HAP-1 (cell line): ENCODE measurements around the gene CACNA1D.
"Not testable (repeated sequence)": the region's sequence is repeated elsewhere in the genome, so short reads cannot be mapped to it uniquely, and the experiment has no call there.

Source experiments
- DNase-seq, 2 experiments: peaks; one replicate each; pipeline ENCODE4 v3.0.0-alpha.2; 2016 to 2020; ENCODE audit warnings: low spot score in 2 of 2
- H3K27me3 ChIP-seq: fragments of 250-450 bp; sonication (Bioruptor Pico); 2 replicates; pipeline ENCODE4 v1.5.1; 2020; ENCODE audit warnings: low read depth, mild to moderate bottlenecking, moderate library complexity
- H3K36me3 ChIP-seq: fragments of 250-450 bp; sonication (Bioruptor Pico); replicated peaks from 2 replicates; pipeline ENCODE4 v1.5.1; 2020; ENCODE audit warnings: mild to moderate bottlenecking
- H3K4me1 ChIP-seq: fragments of 250-450 bp; sonication (Bioruptor Pico); 2 replicates; pipeline ENCODE4 v1.5.1; 2020; ENCODE audit warnings: mild to moderate bottlenecking
- H3K4me3 ChIP-seq: fragments of 250-450 bp; sonication (Bioruptor Pico); 2 replicates; pipeline ENCODE4 v1.5.1; 2020; ENCODE audit warnings: mild to moderate bottlenecking, moderate library complexity
- H3K9me3 ChIP-seq: fragments of 250-450 bp; sonication (Bioruptor Pico); 2 replicates; pipeline ENCODE4 v1.5.1; 2020; ENCODE audit warnings: mild to moderate bottlenecking, moderate library complexity
- in situ Hi-C: fragments of 300-500 bp; cut with MboI; formaldehyde crosslinking; loops from 3 replicates; pipeline ENCODE4 v1.14.3; 2020; ENCODE audit warnings: low sequenced_read_pairs, inconsistent platforms, mixed read lengths

Gene CACNA1D

DNA sequence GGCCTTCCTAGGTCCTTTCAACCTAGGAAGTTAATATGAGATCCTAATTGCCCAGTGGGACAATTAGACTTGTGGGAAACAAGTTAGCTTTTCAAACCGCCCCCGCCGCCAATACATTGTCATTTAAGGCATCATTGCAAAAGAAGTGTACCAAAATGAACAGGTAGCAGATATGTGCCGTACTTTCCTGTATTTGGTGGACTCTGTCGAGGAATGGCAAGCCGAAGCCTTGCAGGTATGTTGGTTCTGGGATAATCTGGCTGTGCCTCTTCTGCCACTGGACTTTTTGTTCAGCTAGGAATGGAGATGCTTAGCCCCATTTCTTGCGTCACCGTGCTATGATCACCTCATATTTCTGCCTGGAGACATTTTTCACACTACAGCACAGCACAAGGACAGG lies 157.5 kb downstream of the CACNA1D start:
- in situ Hi-C loops: no loop called here
- Histone ChIP-seq H3K27me3 (no peaks in the 10 kb centered on the region), H3K4me3 (no peak overlapping the region), H3K36me3 (no peaks in the 10 kb centered on the region), H3K4me1 (no peaks in the 10 kb centered on the region), H3K9me3 (no peaks in the 10 kb centered on the region)
- DNase-seq: no peak

- in situ Hi-C loops: no loop called here
- DNase-seq: no peak
- Histone ChIP-seq H3K4me1 (no peaks in the 10 kb centered on the region), H3K4me3 (no peak overlapping the region), H3K27me3 (no peaks in the 10 kb centered on the region), H3K36me3 (no peaks in the 10 kb centered on the region), H3K9me3 (peaks cover 6% of the 10 kb centered on the region; the same call in 1 of the 2 replicates)
Measured at GRCh38 chr3:53657651-53658050, 163.2 kb downstream of the CACNA1D start.

GRCh38 chr3:53658613-53659193 lies 164.3 kb downstream of the CACNA1D start:
- Histone ChIP-seq H3K4me3 (no peak overlapping the region), H3K9me3 (peaks cover 6% of the 10 kb centered on the region; the same call in 1 of the 2 replicates), H3K4me1 (no peaks in the 10 kb centered on the region), H3K27me3 (no peaks in the 10 kb centered on the region), H3K36me3 (no peaks in the 10 kb centered on the region)
- no peak for DNase-seq
- in situ Hi-C loops: no loop called here

GRCh38 chr3:53659996-53660395 lies 165.6 kb downstream of the CACNA1D start:
- no peak for DNase-seq
- peaks cover 6% of the 10 kb centered on the region; the same call in 1 of the 2 replicates for H3K9me3 ChIP-seq
- no peaks in the 10 kb centered on the region for H3K4me1 ChIP-seq
- no peaks in the 10 kb centered on the region for H3K36me3 ChIP-seq
- in situ Hi-C loops: no loop called here
- no peaks in the 10 kb centered on the region for H3K27me3 ChIP-seq
- H3K4me3 ChIP-seq: no peak overlapping the region

DNA sequence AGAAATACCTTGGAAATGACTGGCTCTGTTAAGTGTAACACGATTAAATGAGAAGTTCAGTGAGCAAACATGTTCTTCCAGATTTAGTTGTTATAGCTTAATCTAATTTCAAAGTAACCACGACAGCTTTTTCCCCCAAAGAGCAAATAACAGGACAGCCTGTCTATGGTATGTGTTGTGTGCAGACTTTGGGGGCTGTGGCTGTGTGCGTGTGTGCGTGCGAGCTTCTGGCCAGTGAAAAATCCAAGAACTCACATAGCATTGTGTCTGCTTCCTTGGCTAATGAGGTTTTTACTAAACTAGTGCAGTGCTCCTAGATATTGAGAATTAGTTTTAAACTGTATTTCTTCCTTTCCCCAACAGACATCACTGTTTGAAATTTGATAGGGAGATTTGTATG lies 167.1 kb downstream of the CACNA1D start:
- no peaks in the 10 kb centered on the region for H3K4me1 ChIP-seq

DNA sequence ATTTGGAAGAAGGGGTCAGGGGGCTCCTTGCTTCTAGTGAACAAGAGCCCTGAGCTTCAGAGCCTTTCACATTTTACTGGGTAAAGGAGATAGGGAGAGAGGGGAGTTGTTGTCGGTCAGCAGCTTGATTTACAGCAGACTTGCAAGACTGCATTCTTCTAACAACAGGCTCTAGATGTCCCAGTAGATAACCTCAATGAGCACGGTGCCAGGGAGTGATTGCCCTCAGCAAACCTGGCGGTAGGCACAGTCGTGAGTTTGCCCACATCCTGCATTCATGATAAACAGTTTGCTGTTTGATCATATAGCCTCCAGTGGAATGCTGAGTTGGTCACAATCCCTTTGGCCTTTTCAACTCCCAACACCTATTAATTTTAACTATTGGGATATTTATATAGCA lies 170.4 kb downstream of the CACNA1D start:
- H3K9me3 ChIP-seq, H3K4me1 ChIP-seq, H3K4me3 ChIP-seq, DNase-seq, H3K36me3 ChIP-seq, in situ Hi-C loops, H3K27me3 ChIP-seq: not testable (repeated sequence)

More for the DNA sequence above, 167.1 kb downstream of the CACNA1D start:
- DNase-seq: no peak
- H3K27me3 ChIP-seq: no peaks in the 10 kb centered on the region
- in situ Hi-C loops: no loop called here
- no peaks in the 10 kb centered on the region for H3K36me3 ChIP-seq
- no peak overlapping the region for H3K4me3 ChIP-seq
- peaks cover 6% of the 10 kb centered on the region; the same call in 1 of the 2 replicates for H3K9me3 ChIP-seq

DNA sequence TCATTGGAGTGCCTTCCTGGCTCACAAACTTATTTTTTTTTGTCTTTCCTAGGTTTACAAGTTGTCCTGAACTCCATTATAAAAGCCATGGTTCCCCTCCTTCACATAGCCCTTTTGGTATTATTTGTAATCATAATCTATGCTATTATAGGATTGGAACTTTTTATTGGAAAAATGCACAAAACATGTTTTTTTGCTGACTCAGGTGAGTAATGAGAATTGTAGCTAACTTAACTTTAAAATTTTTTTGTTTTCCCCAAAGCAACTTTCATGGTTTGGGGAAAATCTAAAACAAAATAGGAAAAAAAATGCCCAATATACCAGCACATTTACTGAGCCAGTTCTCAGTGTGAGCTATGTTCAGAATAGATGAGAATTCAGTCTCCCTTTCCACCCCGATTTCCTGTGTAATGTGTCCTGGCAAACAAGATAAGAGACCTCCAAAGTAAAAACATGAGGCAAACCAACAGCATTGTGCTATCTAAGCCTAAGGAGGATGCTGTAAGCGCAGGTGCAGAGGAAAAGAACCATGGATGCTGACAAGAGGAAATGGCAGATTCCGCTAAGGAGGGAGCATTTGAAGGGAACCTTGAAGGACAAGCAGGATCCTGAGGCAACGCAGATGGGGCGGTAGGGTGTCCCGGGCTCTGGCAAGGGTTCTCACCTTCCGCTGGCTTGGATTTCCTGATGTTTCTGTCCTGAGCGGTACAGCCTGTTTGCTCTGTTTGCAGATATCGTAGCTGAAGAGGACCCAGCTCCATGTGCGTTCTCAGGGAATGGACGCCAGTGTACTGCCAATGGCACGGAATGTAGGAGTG lies 171.4 kb downstream of the CACNA1D start:
- H3K36me3 ChIP-seq: no peaks in the 10 kb centered on the region
- H3K9me3 ChIP-seq: peaks cover 6% of the 10 kb centered on the region; the same call in 1 of the 2 replicates
- DNase-seq: no peak
- in situ Hi-C loops: no loop called here
- no peak overlapping the region for H3K4me3 ChIP-seq
- no peaks in the 10 kb centered on the region for H3K4me1 ChIP-seq
- 0 out of 2 replicates have a peak, but pooled peaks cover 5% of the 10 kb centered on the region for H3K27me3 ChIP-seq

- Histone ChIP-seq H3K36me3 (no peaks in the 10 kb centered on the region), H3K9me3 (no peaks in the 10 kb centered on the region), H3K4me1 (no peaks in the 10 kb centered on the region), H3K27me3 (0 out of 2 replicates have a peak, but pooled peaks cover 5% of the 10 kb centered on the region), H3K4me3 (no peak overlapping the region)
- DNase-seq: no peak
- in situ Hi-C loops: no loop called here
Measured at GRCh38 chr3:53668872-53669271, 174.5 kb downstream of the CACNA1D start.

GRCh38 chr3:53670721-53671120 lies 176.3 kb downstream of the CACNA1D start:
- no peaks in the 10 kb centered on the region for H3K9me3 ChIP-seq
- H3K27me3 ChIP-seq: 0 out of 2 replicates have a peak, but pooled peaks cover 5% of the 10 kb centered on the region
- H3K36me3 ChIP-seq: no peaks in the 10 kb centered on the region
- no peak for DNase-seq
- H3K4me1 ChIP-seq: no peaks in the 10 kb centered on the region
- in situ Hi-C loops: no loop called here
- H3K4me3 ChIP-seq: no peak overlapping the region

DNA sequence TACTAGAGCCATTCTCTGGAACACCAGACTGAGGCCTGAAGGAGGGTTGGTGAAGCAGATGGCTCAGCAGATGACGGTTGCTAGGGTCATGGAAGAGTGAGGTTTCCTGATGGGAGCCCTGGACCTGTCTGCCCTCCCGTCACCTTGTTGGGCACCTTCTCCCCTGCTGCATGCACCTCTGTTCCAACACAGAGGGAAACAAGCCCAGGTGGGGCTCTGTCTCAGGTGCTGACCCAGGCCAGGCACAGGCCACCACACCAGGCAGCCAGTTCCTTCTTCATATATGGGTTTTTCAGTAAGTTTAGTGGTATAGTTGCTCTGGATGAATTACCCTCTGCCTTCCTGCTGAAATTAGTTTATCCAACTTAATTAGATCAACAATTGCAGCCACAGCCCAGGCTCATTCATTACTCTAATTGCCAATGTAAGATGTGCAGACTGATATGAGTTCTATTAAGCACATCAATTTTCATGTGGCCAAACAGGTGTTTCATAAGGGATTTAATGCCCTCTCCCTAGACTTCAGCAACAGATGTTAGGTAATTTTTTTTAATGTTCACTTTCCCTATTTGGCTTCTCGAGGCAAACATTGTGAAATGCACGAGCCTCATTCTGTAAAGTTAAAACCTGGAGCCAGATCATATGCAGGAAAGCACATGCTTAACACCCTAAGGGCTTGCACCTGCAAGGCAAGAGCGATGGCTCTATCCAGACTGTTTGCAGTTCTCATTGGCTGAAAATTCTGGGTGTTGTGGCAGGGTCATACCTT lies 177.0 kb downstream of the CACNA1D start:
- Histone ChIP-seq H3K4me3 (no peak overlapping the region), H3K9me3 (no peaks in the 10 kb centered on the region), H3K36me3 (no peaks in the 10 kb centered on the region), H3K4me1 (no peaks in the 10 kb centered on the region), H3K27me3 (0 out of 2 replicates have a peak, but pooled peaks cover 5% of the 10 kb centered on the region)
- in situ Hi-C loops: no loop called here
- DNase-seq: no peak

DNA sequence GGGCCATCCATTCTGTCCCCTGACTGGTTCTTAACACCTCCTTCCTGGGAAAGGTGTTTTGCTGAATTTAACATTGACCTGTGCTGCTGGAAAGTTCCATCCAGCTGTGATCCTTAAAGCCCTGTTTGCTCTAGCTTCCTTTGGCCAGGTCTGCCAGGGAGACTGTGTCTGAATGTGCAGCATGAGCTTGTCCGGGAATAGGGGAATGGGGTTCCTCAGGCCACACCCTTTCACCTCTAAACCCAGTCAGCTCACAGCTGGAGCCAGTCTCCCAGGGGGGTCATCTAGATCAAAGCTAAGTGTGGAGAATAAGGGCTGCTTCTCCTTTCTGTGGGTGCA lies 177.5 kb downstream of the CACNA1D start:
- in situ Hi-C loops: no loop called here
- Histone ChIP-seq H3K27me3 (0 out of 2 replicates have a peak, but pooled peaks cover 5% of the 10 kb centered on the region), H3K4me3 (no peak overlapping the region), H3K9me3 (no peaks in the 10 kb centered on the region), H3K36me3 (no peaks in the 10 kb centered on the region), H3K4me1 (no peaks in the 10 kb centered on the region)
- no peak for DNase-seq

- Histone ChIP-seq H3K27me3 (0 out of 2 replicates have a peak, but pooled peaks cover 2% of the 10 kb centered on the region), H3K36me3 (no peaks in the 10 kb centered on the region), H3K4me3 (no peak overlapping the region), H3K9me3 (no peaks in the 10 kb centered on the region), H3K4me1 (no peaks in the 10 kb centered on the region)
- no peak for DNase-seq
- in situ Hi-C loops: no loop called here
Measured at GRCh38 chr3:53672981-53673380, 178.6 kb downstream of the CACNA1D start.

GRCh38 chr3:53673722-53674350 lies 179.4 kb downstream of the CACNA1D start:
- H3K9me3 ChIP-seq: no peaks in the 10 kb centered on the region
- H3K4me3 ChIP-seq: no peak overlapping the region
- no peaks in the 10 kb centered on the region for H3K27me3 ChIP-seq
- H3K4me1 ChIP-seq: no peaks in the 10 kb centered on the region
- DNase-seq: no peak
- no peaks in the 10 kb centered on the region for H3K36me3 ChIP-seq
- in situ Hi-C loops: no loop called here
